SKM-1 treated with dmso at 0.1 percent for 144 hours (cell line): ENCODE measurements around the gene DNAJC25.

Source experiments
- DNase-seq: peaks from one replicate; lab custom pipeline; 2025; ENCODE audit not compliant: unreplicated experiment; lab: John Stamatoyannopoulos, UW

Gene DNAJC25

DNA sequence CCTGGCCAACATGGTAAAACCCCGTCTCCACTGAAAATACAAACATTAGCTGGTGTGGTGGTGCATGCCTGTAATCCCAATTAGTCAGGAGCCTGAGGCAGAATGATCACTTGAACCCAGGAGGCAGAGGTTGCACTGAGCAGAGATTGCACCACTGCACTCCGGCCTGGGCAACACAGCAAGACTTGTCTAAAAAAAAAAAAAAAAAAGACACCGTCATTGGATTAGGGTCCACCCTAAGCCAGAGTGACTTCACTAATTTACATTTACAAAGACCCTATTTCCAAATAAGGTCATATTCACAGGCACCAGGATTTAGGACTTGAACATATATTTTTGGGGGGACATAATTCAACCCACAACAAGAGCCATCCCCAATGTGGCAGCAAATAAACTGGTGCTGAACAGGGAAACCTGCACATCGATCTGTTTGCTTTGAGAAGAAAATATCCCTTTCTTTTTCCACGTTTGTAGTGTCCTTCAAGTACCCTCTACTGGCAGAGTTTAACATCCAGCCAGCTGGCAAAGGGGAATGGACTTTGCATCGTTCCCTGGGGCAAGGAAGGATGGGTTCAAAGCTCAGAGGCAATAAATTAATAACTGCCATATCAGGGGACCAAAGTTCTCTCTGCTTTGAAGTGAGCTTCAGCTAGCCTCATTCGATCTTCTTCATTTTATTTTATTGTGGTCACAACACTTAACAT lies 3.7 kb upstream of the DNAJC25 start:
- DNase-seq: no peak

GRCh38 chr9:111628411-111628810 lies 2.7 kb upstream of the DNAJC25 start:
- no peak for DNase-seq

DNA sequence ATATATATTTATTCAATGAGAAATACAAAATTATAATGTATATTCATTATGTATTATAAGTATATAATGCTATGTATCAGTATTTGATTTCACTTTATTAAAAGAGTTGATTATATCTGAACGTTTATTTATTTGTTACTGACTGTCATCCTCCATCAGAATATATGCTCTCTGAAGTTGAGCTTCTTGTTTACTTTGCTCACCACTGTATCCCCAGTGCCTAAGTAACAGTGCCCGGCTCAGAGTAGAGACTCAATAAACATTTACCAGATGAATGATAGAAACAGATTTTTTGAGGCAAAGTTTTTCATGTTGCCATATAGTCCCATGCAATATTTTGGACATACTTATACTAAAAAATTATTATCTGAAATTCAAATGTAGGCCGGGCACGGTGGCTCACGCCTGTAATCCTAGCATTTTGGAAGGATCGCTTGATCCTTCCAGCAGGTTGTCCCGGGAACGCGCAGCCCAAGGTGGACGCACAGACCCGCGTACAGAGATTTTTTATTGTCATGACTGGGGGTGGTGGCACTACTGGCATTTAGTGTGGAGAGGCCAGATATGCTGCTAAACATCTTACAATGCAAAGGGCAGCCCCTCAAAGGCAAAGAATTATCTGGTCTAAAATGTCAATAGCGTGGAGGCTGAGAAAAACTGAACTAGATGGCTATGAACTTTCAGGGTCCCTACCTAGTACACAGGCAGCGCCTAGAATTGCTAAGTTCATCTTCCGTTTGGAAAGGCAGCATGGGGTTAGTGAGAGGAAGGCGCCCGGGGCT lies 761 bp upstream of the DNAJC25 start:
- no peak for DNase-seq

DNA sequence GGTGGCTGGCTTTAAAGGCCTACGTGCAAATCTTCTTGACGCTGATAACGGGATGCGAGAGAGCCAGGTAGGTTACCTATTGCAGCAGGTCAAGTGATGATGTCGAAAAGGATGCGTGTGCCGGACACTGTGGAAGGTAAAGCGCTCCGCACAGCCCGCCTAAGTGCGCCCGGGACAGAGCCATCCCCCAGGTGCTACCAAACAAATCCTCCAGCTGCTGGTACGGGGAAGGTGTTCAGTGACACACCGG lies 245 bp upstream of the DNAJC25 start:
- DNase-seq: no peak

GRCh38 chr9:111632060-111632459 lies 926 bp downstream of the DNAJC25 start:
- peak; percentile 12 for DNase-seq

- DNase-seq: no peak
Observed at GRCh38 chr9:111632695-111633388, 1.7 kb downstream of the DNAJC25 start.

DNA sequence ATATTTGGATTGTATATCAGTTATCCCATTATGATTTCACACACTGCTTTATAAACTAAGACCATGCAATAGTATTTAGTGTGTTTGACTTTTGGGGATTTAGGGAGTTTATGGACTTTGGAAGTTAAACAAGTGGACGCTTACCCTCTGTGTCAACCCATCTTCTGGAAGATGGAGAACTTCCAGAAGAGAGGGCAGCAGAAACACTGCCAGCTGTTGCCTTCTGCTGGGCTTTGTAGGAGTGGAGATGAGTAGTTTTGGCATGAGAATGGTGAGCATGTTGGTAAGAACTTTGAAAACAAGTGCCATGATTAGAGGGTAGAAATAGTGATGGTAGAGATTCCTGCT lies 2.2 kb downstream of the DNAJC25 start:
- DNase-seq: no peak

DNA sequence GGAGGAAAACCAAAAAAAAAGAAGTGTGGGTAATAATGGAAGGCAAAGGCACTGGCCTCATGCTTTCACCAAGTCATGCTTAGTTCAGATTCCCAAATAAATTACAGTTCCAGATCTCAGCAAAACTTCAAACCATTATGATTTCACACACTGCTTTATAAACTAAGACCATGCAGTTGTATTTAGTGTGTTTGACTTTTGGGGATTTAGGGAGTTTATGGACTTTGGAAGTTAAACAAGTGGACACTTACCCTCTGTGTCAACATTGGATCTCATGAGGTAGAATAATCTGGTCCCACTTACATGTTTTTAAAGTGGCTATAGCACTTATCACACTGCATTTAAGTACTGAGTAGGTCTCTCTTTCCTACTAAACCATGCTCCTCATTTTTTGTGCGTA lies 3.7 kb downstream of the DNAJC25 start:
- no peak for DNase-seq

GRCh38 chr9:111637421-111637950 lies 6.4 kb downstream of the DNAJC25 start:
- DNase-seq: no peak

DNA sequence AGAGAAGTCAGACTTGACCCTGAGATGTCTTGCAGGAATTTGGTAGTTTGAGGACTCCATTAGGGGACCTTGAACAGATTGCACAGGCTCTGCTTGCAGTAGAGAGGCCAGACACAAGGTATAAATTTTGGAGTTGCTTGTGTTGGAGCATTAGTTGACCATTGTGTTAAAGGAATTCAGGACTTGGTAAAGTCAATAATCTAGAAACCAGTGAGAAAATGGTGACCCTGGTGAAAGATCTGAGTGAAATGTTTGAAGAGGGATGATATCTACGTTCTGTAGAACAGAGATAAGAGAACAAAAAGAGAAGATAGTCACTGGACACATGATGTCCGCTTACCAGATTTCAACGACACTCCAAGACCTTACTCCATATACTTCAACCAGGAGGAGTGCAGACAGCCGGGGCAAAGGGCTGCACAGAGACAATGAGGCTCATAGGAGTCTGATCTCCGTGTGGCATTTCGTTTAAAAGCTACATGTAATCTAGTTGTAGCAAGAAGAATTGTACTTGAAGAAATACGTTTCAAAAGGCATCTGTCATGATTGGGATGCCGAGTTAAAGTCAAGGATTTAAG lies 13.2 kb downstream of the DNAJC25 start:
- DNase-seq: no peak

DNA sequence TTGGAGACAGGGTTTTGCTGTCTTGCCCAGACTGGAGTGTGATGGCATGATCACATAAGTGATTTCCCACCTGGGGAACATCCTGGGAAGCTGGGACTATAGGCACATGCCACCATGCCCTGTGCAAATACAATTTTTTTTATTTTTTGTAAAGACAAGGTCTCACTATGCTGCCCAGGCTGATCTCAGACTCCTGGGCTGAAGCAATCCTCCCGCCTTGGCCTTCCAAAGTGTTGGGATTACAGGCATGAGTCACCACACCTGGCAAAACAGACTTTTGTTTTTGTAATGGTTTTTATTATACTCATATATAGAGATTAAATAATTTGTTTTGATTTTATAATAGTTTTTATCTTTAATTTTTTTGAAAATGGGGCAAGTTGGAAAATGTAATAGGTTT lies 14.7 kb downstream of the DNAJC25 start:
- DNase-seq: no peak

DNA sequence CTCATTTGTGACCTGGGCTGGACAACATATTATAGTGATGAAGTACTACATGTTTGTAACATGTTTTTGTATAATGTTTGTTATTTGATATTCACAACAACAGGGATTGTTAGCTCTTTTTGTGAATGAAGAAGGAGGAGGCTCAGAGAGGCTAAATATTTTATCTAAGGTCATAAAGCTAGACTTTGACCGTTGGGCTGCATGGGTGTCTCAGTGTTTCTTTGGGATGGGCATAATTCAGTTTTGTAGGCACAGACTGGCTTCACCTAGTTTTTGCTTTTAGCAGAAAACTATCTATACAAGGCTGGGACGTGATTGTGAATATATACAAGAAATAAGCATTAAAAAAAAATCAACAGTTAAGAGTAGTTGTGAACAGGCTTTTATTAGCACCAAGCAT lies 15.3 kb downstream of the DNAJC25 start:
- DNase-seq: no peak

- no peak for DNase-seq
Observed at GRCh38 chr9:111648066-111648465, 16.9 kb downstream of the DNAJC25 start.

DNA sequence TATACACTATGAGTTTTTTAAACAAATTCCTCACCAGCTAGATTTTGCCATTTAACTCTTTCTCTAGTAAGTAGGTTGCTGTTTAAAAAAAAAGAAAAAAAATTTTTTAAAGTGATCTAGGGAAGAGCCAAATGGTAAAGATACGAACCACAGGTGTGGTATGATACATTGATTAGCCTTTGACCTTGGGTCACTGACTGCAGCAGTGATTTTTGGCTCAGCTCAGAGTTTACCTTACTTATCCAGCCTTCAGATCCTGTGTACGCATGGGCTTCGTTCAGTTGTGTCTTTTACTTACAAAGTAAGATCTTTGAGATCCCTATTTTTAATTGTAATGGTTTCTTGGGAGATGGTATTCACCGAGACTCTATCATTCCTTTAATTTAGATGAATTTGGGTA lies 17.9 kb downstream of the DNAJC25 start:
- DNase-seq: no peak

GRCh38 chr9:111657051-111657450 lies 25.9 kb downstream of the DNAJC25 start:
- no peak for DNase-seq

- DNase-seq: no peak
Observed at GRCh38 chr9:111658943-111659342, 27.8 kb downstream of the DNAJC25 start.

GRCh38 chr9:111659691-111660090 lies 28.6 kb downstream of the DNAJC25 start:
- DNase-seq: no peak

GRCh38 chr9:111661150-111661801 lies 30.1 kb downstream of the DNAJC25 start, which contains the start of gene GNG10:
TSS of gene GNG10 (plus strand) at chr9:111661605. CDS start at chr9:111661635, 30 bp downstream.
- DNase-seq: no peak

DNA sequence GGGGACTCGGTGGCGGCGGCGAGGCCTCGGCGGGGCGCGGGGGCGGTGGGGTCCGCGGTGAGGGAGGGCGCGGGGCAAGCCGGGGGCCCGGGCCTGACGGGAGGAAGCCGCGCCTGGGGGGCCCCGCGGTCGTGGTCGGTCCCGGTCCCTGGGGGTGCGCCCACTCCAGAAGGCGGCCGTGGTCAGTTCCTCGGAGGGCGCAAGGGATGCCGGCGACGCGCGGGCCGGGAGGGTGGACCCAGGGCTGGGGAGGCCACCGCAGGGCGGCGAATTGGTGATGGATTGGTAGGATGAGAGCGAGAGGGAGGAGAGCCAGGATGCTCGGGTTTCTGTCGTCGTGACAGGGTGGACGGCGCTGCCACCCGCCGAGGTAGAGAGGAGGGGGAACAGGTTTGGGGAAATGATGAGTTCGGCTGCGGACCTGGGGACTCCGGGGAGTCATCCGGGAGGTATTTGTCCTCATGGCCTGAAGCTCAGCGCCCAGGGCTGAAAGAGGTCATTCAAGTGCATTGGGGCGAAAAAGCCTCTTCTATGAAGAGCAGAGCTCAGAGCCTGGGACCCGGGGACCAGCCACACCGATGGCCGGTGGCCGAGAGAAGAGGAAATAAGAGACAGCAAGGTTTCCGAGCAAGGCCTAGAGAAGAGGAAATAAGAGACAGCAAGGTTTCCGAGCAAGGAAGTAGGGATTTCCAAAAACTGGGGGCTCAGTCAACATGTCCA lies 30.8 kb downstream of the DNAJC25 start:
- DNase-seq: peak; percentile 16

DNA sequence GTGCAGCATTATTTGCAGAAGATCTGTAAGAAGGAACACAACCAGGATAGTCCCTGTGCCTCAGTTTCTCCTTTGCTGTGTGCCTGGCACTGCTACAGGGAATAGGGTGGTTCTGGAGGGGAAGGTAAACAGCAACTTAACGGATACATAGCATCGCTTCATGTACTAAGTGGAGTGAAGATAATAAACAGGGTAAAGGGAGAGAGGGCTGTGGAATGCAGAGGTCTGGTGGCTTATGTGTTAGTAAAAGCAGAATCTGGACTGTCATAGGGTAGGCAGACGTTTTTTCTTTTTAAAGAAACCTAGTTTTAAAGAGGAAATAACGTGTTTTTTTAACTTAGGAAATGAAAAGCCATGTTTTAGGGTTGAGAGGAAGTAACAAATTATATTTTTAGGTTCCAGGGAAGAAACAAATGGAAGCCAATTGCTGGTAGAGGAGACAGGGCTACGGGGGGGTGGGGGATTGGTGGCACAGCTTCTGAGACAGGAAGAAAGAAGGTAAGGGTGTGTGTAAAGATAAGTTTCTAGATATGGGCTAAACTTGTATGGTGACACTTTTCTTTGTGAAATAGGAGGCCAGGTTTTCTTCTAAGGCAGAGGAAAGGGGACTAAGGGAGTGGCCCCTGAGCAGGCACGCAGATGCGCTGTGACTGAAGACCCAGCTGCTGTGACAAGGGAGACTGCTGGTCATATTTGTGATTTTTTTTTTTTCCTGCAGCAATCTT lies 31.6 kb downstream of the DNAJC25 start:
- DNase-seq: no peak
